OCI-LY3 (cell line): ENCODE results near the gene MGMT.

Source experiments
- CTCF ChIP-seq: fragments of 200-600, 300-600 bp; sonication (generic); IDR thresholded peaks from 2 replicates; pipeline ENCODE4 v1.5.1; 2014; ENCODE audit warnings: antibody characterized with exemption, low read length, low read depth
- EZH2phosphoT487 ChIP-seq: fragments of 200-600 bp; shearing (Covaris generic); IDR thresholded peaks from 2 replicates; pipeline ENCODE4 v1.6.1; 2018; ENCODE audit warnings: antibody characterized with exemption, mixed run types, low read depth

GRCh38 chr10:129521161-129522025 is 54.4 kb downstream of the MGMT start:
- TF ChIP-seq CTCF: no peak
- TF ChIP-seq EZH2phosphoT487: no peak
